ENCODE data around the gene SYT3.

Gene SYT3

GRCh38 chr19:50661766-50662650 is 22.3 kb upstream of the SYT3 start:
- no peak for DNase-seq (ENCODE audit: low spot score)

GRCh38 chr19:50661023-50661422 is 21.3 kb upstream of the SYT3 start:
- no peak for DNase-seq (ENCODE audit: low spot score)

- DNase-seq (ENCODE audit: low spot score) = no peak
These were observed 20.3 kb upstream of the SYT3 start for GRCh38 chr19:50660088-50660366.

- no peak for DNase-seq (ENCODE audit: low spot score)
These were observed 19.8 kb upstream of the SYT3 start for GRCh38 chr19:50659318-50660087.

GRCh38 chr19:50658441-50659317 is 19.0 kb upstream of the SYT3 start:
- DNase-seq (ENCODE audit: low spot score) = peak; percentile 99

- DNase-seq (ENCODE audit: low spot score) = peak; percentile 99
These were observed 18.2 kb upstream of the SYT3 start for GRCh38 chr19:50657712-50658440.

GRCh38 chr19:50657222-50657669 is 17.6 kb upstream of the SYT3 start:
- no peak for DNase-seq (ENCODE audit: low spot score)

GRCh38 chr19:50654882-50655281 is 15.2 kb upstream of the SYT3 start:
- no peak for DNase-seq (ENCODE audit: low spot score)

- no peak for DNase-seq (ENCODE audit: low spot score)
These were observed 13.0 kb upstream of the SYT3 start for GRCh38 chr19:50652722-50653121.

GRCh38 chr19:50651174-50651573 is 11.5 kb upstream of the SYT3 start:
- no peak for DNase-seq (ENCODE audit: low spot score)

- no peak for DNase-seq (ENCODE audit: low spot score)
These were observed 10.0 kb upstream of the SYT3 start, which contains the start of gene C19orf81 for GRCh38 chr19:50649433-50650391. TSS of gene C19orf81 (plus strand) at chr19:50649445. CDS start at chr19:50649445, 0 bp downstream.

- DNase-seq (ENCODE audit: low spot score) = no peak
These were observed 9.0 kb upstream of the SYT3 start for GRCh38 chr19:50648659-50649058.

GRCh38 chr19:50647879-50648615 is 8.4 kb upstream of the SYT3 start:
- no peak for DNase-seq (ENCODE audit: low spot score)

- DNase-seq (ENCODE audit: low spot score) = peak; percentile 83
These were observed 6.6 kb upstream of the SYT3 start for GRCh38 chr19:50646074-50646807.

- no peak for DNase-seq (ENCODE audit: low spot score)
These were observed 5.4 kb upstream of the SYT3 start for GRCh38 chr19:50645107-50645506.

GRCh38 chr19:50644315-50644915 is 4.7 kb upstream of the SYT3 start:
- no peak for DNase-seq (ENCODE audit: low spot score)

GRCh38 chr19:50640368-50640767 is 687 bp upstream of the SYT3 start:
- no peak for DNase-seq (ENCODE audit: low spot score)

GRCh38 chr19:50638600-50638999 is 1.1 kb downstream of the SYT3 start:
- DNase-seq (ENCODE audit: low spot score) = no peak
